Fibroblast of lung (primary cell): Measurements from ENCODE around the gene SVBP. TPM values are rescaled to one million over a fixed set of nuclear protein-coding genes. Genes with fewer than 3 reads are reported as not detected.
"Not testable (repeated sequence)": the region's sequence is repeated elsewhere in the genome, so short reads cannot be mapped to it uniquely, and the experiment has no call there.

Experiments used
- DNase-seq, 2 donors: peaks; one replicate each; pipeline versions ENCODE4 v3.0.0 to v3.0.0-alpha.2; 2010; ENCODE audit warnings: low read depth in 2 of 2
- H2AFZ ChIP-seq: 2 replicates; pipeline ENCODE4 v1.5.1; 2012; ENCODE audit warnings: low read length, control low read depth, inconsistent platforms
- H3K27ac ChIP-seq: 2 replicates; pipeline ENCODE4 v1.5.1; 2011; ENCODE audit warnings: low read length, control low read depth; ENCODE audit not compliant: insufficient read depth
- H3K27me3 ChIP-seq: 2 replicates; pipeline ENCODE4 v1.5.1; 2011; ENCODE audit warnings: mild to moderate bottlenecking, low read length; ENCODE audit not compliant: control insufficient read depth, insufficient read depth
- H3K36me3 ChIP-seq: 2 replicates; pipeline ENCODE4 v1.5.1; 2011; ENCODE audit warnings: low read length; ENCODE audit not compliant: control insufficient read depth, insufficient read depth
- H3K4me1 ChIP-seq: 2 replicates; pipeline ENCODE4 v1.5.1; 2011; ENCODE audit warnings: low read length; ENCODE audit not compliant: control insufficient read depth, insufficient read depth; ENCODE audit errors: extremely low read depth
- H3K4me2 ChIP-seq: 2 replicates; pipeline ENCODE4 v1.5.1; 2011; ENCODE audit warnings: low read length, control low read depth; ENCODE audit not compliant: insufficient read depth; ENCODE audit errors: extremely low read depth
- H3K4me3 ChIP-seq, 4 experiments: fragments of 200-600 bp in 1 of 4; sonication (generic) in 1 of 4; replicated peaks in 1 of 4; 2 replicates each; pipeline ENCODE4 v1.5.1; 2011 to 2016; ENCODE audit warnings: low read length in 4 of 4, low read depth in 3 of 4, mild to moderate bottlenecking in 3 of 4, control low read depth in 2 of 4, inconsistent platforms in 1 of 4, mixed read lengths in 1 of 4; ENCODE audit not compliant: insufficient read depth in 1 of 4; ENCODE audit errors: control extremely low read depth in 1 of 4
- H3K79me2 ChIP-seq: 2 replicates; pipeline ENCODE4 v1.5.1; 2012; ENCODE audit warnings: mild to moderate bottlenecking, low read length, inconsistent platforms; ENCODE audit not compliant: control insufficient read depth, insufficient read depth
- H3K9ac ChIP-seq: 2 replicates; pipeline ENCODE4 v1.5.1; 2011; ENCODE audit warnings: mild to moderate bottlenecking, low read length, control low read depth; ENCODE audit not compliant: insufficient read depth
- H3K9me3 ChIP-seq: 2 replicates; pipeline ENCODE4 v1.5.1; 2012; ENCODE audit warnings: low read depth, low read length; ENCODE audit not compliant: control insufficient read depth, insufficient read depth
- H4K20me1 ChIP-seq: 2 replicates; pipeline ENCODE4 v1.5.1; 2011; ENCODE audit warnings: low read length; ENCODE audit not compliant: control insufficient read depth, insufficient read depth; ENCODE audit errors: extremely low read depth
- EZH2 ChIP-seq: IDR thresholded peaks from 2 replicates; pipeline ENCODE4 v1.5.1; 2012; ENCODE audit warnings: low read length, control low read depth, mild to moderate bottlenecking; ENCODE audit errors: missing control alignments
- polyA plus RNA-seq, 2 donors: library from polyadenylated mRNA; depleted of rRNA in 1 of 2; stranded (reverse) in 1 of 2; unstranded in 1 of 2; fragments of >200 nt; gene quantifications; 2 replicates each; pipeline ENCODE4 v1.2.1, GENCODE V29; 2011 to 2012; ENCODE audit warnings: missing spikeins in 1 of 2
- total RNA-seq: library from RNA; depleted of rRNA; stranded (reverse); fragments of >200 nt; gene quantifications from 2 replicates; pipeline ENCODE4 v1.2.1, GENCODE V29; 2014
- TF ChIP-seq, protein P1 (sequence below), 2 donors: IDR thresholded peaks in 1 of 2; conservative IDR thresholded peaks in 1 of 2; 1 replicate in 1 of 2; 2 replicates in 1 of 2; pipeline ENCODE4 v1.5.1; 2011 to 2012; ENCODE audit warnings: low read length in 2 of 2, control low read depth in 1 of 2, inconsistent platforms in 1 of 2, low read depth in 1 of 2, mild to moderate bottlenecking in 1 of 2

SVBP gene
- total and polyA plus RNA-seq, 2 donors (not counting 1 experiment from before 2014, with no cell fraction given) = 24.9 to 33.4 TPM

- H3K9ac ChIP-seq = no peak overlapping the region
- peaks cover 2% of the 10 kb centered on the region for H3K4me1 ChIP-seq
- peak overlapping the region; percentile 47 to 79 (median 64) for H3K4me3 ChIP-seq
- peaks cover 2% of the 10 kb centered on the region for H3K79me2 ChIP-seq
- no peaks in the 10 kb centered on the region for H4K20me1 ChIP-seq
- no peak for DNase-seq
- H3K9me3 ChIP-seq = no peaks in the 10 kb centered on the region
- peak overlapping the region; percentile 19 for H2AFZ ChIP-seq
- TF ChIP-seq EZH2 = no peak
- TF ChIP-seq, protein P1, sequence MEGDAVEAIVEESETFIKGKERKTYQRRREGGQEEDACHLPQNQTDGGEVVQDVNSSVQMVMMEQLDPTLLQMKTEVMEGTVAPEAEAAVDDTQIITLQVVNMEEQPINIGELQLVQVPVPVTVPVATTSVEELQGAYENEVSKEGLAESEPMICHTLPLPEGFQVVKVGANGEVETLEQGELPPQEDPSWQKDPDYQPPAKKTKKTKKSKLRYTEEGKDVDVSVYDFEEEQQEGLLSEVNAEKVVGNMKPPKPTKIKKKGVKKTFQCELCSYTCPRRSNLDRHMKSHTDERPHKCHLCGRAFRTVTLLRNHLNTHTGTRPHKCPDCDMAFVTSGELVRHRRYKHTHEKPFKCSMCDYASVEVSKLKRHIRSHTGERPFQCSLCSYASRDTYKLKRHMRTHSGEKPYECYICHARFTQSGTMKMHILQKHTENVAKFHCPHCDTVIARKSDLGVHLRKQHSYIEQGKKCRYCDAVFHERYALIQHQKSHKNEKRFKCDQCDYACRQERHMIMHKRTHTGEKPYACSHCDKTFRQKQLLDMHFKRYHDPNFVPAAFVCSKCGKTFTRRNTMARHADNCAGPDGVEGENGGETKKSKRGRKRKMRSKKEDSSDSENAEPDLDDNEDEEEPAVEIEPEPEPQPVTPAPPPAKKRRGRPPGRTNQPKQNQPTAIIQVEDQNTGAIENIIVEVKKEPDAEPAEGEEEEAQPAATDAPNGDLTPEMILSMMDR (conservative IDR thresholded peaks at IDR 0.05 in 1 of 2, IDR thresholded peaks at IDR 0.05 in 1 of 2; ENCODE audit: low read depth in 1 of 2, low read length in 2 of 2) = no peak
- H3K36me3 ChIP-seq = no peaks in the 10 kb centered on the region
- H3K27ac ChIP-seq = no peak overlapping the region
- H3K4me2 ChIP-seq = peak overlapping the region; percentile 73
- no peaks in the 10 kb centered on the region for H3K27me3 ChIP-seq
Measured at GRCh38 chr1:42817440-42817767, 207 bp upstream of the SVBP start.

DNA sequence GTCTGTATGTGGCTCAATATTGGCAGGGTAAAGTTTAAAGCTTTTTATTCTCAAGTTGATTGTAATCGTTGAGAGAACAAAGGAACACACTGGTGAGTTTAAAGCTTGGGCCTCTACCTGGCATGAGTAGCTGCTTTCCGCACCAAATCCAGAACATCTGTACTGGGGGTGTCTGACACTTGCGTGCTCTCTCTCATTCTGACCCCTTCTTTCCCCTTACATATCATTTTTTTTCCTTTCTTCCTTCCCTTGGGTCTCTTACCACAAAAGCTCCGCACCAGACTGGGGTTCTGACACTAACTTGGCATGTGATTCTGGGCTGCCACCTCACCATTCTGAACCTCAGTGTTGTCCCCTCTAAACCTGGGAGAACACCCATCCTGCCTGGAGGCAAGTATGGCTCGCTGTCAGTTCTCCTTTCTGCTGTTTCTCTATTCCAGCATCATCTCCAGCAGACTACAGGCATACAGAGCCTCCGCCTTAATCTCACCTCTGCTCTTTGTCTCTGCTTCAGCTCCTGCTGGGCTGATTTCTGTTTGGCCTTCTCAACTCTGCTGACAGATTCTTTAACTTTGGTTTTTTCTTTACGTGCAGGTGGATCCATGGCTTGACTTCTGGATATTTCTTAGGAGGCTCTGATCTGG is 1.1 kb downstream of the SVBP start:
- DNase-seq = peak; percentile 7 to 11
- peak overlapping the region; percentile 76 for H3K27ac ChIP-seq

GRCh38 chr1:42814815-42815214 is 2.4 kb downstream of the SVBP start:
- not testable (repeated sequence) for H3K27me3 ChIP-seq, H3K4me1 ChIP-seq, DNase-seq, H3K36me3 ChIP-seq, H3K9me3 ChIP-seq, H3K79me2 ChIP-seq, H3K27ac ChIP-seq, H3K4me2 ChIP-seq, H3K9ac ChIP-seq, H3K4me3 ChIP-seq, H2AFZ ChIP-seq, H4K20me1 ChIP-seq

More for the DNA sequence above, 1.1 kb downstream of the SVBP start:
- Histone ChIP-seq H3K4me2 (peak overlapping the region; percentile 98), H3K9ac (peak overlapping the region; percentile 38), H2AFZ (peak overlapping the region; percentile 88), H3K36me3 (no peaks in the 10 kb centered on the region), H3K79me2 (peaks cover 2% of the 10 kb centered on the region), H4K20me1 (no peaks in the 10 kb centered on the region), H3K27me3 (no peaks in the 10 kb centered on the region), H3K4me1 (peaks cover 2% of the 10 kb centered on the region), H3K4me3 (peak overlapping the region; percentile 59 to 79 (median 66)), H3K9me3 (no peaks in the 10 kb centered on the region)
- TF ChIP-seq EZH2 = no peak
- TF ChIP-seq, protein P1 (conservative IDR thresholded peaks at IDR 0.05 in 1 of 2, IDR thresholded peaks at IDR 0.05 in 1 of 2; ENCODE audit: low read depth in 1 of 2, low read length in 2 of 2) = no peak
